ENCODE results near the gene ZBTB16.

The ZBTB16 gene

DNA sequence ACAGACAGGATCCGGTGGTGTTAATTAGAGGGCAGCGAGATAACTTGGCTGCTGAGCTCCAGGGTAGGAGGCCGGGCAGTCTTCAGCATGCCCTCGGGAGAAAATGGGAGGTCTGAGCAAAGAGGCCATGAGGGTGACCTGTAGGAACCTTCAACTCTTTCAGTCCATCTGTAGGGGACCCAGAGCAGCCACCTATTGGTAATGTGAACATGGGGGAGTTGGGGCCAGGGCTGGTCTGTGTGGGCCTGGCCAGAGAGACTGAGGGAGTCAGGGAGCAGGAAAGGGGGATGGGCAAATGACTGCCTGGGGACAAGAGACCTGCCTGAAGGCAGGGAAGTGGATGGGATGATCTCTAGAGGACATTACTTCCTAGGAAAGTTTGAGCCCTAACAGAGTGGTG is 135.6 kb downstream of the ZBTB16 start:
- Mint-ChIP-seq H3K27me3 (no peaks in the 10 kb centered on the region), H3K36me3 (no peaks in the 10 kb centered on the region), H3K27ac (no peak overlapping the region), H3K4me1 (ENCODE audit: low read depth) (peaks cover 22% of the 10 kb centered on the region), H3K9me3 (ENCODE audit: low read depth) (no peaks in the 10 kb centered on the region), H3K4me3 (no peak overlapping the region)

DNA sequence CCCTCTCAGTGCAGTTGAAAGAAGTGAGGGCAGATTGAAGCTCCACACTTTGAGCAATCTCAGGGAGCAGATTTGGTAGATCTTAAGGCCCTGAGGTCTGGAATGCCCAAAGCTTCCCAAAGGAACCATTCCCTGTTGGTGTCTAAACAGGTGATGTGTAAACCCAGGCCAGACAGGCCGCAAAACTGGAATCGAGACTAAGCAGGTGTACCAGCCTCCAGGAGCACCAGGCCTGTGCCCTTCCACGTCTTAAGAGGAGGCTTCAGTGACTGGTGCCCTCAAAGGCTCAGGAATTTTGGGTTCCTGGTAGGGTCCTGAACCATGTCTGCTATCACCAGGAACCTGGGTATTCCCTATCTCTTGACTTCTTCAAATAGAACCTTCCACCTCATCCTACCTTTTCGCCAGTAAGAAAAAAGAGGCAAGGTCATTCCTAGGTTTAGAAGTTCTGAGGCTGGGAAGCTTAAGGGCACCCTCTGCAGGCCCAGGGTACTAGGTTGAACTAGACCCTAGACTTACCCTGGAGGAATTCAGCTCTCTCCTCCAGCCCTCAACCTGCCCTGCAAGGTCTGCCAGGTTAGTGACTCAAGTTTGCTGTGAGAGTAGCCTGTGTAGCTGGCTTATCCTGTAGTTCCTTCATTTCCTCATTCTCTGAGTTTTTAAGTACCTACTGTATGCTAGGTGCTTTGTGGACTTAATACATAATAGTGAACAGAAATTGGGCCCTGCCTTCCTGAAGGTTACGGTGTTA is 136.6 kb downstream of the ZBTB16 start:
- Mint-ChIP-seq H3K36me3 (no peaks in the 10 kb centered on the region), H3K27me3 (no peaks in the 10 kb centered on the region), H3K4me3 (no peak overlapping the region), H3K9me3 (ENCODE audit: low read depth) (no peaks in the 10 kb centered on the region), H3K27ac (no peak overlapping the region), H3K4me1 (ENCODE audit: low read depth) (peaks cover 22% of the 10 kb centered on the region)

DNA sequence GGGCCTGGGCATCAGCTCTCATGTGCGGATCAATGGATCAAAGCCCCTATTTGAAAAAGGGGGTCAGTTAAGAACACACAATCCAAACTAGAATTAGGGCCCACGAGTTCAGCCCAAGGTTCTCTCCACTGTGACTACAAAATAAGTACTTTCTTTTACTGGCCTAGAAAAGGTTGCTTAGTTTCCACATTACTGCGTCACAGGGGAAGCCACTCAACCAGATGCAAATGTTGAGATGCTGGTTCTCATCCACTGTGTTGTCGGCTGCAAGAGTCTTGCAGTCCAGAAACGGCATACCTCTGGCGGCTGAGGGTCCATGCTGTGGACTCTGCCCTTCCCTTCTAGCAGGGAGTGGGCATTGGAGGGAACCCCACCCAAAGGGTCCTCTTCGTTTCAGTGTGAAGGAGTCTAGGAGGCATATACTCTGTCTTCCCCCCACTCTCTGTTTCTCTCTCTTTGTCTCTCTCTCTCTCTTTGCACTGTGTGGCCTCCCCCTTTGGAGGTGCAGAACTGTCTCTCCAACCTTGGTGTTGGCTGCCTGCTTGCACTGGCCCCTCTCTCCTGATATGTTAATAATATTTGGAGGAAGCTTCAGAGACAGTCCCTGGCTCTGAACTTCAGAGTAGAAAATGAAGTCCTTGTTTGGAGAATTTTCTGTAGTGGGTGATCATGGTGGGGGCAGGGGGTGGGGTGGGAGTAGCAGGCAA is 137.6 kb downstream of the ZBTB16 start:
- no peaks in the 10 kb centered on the region for H3K9me3 Mint-ChIP-seq (ENCODE audit: low read depth)
- H3K27me3 Mint-ChIP-seq, result no peaks in the 10 kb centered on the region
- H3K36me3 Mint-ChIP-seq, result no peaks in the 10 kb centered on the region
- H3K4me3 Mint-ChIP-seq, result no peak overlapping the region
- H3K4me1 Mint-ChIP-seq (ENCODE audit: low read depth), result peaks cover 21% of the 10 kb centered on the region
- no peak overlapping the region for H3K27ac Mint-ChIP-seq

DNA sequence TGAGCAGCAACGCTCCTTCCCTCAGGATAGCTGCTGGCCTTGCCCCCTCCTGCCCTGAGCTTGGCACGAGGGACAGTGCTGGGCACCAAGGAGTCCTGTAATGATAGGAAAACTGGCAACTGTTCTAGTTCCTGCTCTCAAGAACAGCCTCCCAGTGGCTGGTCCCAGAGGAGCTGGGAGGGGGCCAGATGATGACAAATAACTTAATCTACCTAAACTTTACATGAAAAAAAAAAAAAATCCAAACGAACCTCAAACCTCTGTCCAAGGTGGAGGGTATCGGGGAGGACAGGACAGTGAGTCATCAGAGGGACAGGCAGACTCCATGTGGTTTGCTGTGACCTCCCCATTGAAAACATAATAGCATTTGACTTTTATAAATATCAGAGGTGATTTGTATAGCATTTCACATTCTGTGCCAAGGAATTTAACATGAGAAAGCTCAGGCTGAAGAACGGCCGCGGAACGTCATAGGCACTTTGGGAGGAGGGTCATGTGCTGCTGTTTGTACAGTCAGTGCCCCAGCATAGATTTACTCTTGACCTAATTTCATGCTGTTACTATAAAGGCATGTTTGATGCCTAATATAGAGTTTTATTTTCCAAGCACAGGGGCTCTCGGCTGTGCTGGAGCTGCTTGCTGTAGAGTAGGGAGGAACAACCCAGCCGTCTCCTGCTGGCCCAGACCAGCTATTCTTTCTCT is 138.4 kb downstream of the ZBTB16 start:
- no peak overlapping the region for H3K4me3 Mint-ChIP-seq

DNA sequence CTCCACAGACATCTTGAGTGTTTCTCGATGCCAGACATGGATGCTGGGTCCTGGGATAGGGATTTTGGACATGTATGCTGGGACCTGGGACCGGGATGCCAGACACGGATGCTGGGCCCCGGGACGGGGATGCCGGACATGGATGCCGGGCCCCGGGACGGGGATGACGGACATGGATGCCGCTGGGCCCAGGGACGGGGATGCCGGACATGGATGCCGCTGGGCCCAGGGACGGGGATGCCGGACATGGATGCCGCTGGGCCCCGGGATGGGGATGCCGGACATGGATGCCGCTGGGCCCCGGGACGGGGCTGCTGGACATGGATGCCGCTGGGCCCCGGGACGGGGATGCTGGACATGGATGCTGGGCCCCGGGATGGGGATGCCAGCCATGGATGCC is 139.5 kb downstream of the ZBTB16 start:
- Mint-ChIP-seq H3K4me3 (no peak overlapping the region), H3K9me3 (ENCODE audit: low read depth) (no peaks in the 10 kb centered on the region), H3K4me1 (ENCODE audit: low read depth) (peaks cover 8% of the 10 kb centered on the region), H3K36me3 (no peaks in the 10 kb centered on the region), H3K27me3 (no peaks in the 10 kb centered on the region), H3K27ac (no peak overlapping the region)

More for the DNA sequence above, 138.4 kb downstream of the ZBTB16 start:
- no peaks in the 10 kb centered on the region for H3K36me3 Mint-ChIP-seq
- no peak overlapping the region for H3K27ac Mint-ChIP-seq
- H3K27me3 Mint-ChIP-seq, result no peaks in the 10 kb centered on the region
- H3K4me1 Mint-ChIP-seq (ENCODE audit: low read depth), result peaks cover 17% of the 10 kb centered on the region
- no peaks in the 10 kb centered on the region for H3K9me3 Mint-ChIP-seq (ENCODE audit: low read depth)

DNA sequence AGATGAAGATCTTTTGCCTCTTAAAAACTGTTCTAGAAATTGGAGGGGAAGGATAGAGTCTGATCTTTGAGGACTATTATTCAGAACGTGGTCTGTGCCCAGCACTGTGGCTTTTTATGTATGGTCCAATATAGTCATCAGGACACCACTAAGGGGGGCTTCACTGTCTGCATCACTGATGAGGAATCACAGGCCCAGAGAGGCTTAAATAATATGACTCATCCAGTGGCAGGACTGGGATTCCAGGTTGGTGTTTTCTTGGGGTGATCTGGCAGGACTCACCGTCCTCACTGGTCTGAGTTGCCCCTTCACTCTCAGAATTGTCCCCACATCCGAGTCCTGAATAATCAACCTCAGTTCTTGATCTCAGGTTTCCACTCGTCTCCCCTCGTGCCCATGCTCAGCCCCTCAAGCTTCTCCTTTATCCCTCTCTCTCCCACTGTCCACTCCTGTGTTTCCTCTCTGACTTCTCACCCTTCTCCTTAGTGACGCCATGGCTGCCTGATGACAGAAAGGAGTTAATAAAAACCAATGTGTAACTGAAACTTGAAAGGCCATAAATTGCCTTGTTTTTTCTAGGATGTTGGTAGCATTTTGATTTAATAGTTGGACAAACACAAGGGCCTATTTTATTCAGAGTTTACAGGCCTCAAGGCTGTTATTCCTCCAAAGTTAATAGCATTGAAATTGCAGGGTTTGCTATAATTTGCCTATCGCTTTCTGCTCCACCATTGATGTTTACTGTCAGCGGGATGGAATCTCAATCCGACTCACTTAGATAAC is 141.0 kb downstream of the ZBTB16 start:
- Mint-ChIP-seq H3K9me3 (ENCODE audit: low read depth) (no peaks in the 10 kb centered on the region), H3K4me1 (ENCODE audit: low read depth) (peaks cover 2% of the 10 kb centered on the region), H3K27me3 (no peaks in the 10 kb centered on the region), H3K27ac (no peak overlapping the region), H3K4me3 (no peak overlapping the region), H3K36me3 (peaks cover 2% of the 10 kb centered on the region)

DNA sequence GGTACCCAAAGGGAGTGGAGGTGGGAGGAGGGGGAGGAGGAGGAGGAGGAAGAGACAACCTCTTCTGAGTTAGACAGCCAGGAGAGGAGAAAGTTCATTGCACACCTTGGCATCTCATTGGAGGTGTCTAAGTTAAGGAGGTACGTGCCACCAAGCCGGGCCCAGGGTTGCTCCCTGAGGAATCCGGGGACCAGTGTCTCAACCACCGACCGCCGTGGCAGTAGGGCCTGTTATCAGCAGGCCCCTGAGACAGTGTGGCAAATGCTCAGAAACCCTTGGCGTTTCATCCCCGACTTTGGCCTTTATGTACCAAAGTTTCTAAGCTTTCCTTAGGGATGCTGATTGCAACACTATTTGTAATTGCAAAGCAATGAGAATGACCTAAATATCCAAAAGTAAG is 141.7 kb downstream of the ZBTB16 start:
- Mint-ChIP-seq H3K27me3 (no peaks in the 10 kb centered on the region), H3K4me3 (no peak overlapping the region), H3K27ac (no peak overlapping the region), H3K4me1 (ENCODE audit: low read depth) (peaks cover 2% of the 10 kb centered on the region), H3K9me3 (ENCODE audit: low read depth) (no peaks in the 10 kb centered on the region), H3K36me3 (peaks cover 2% of the 10 kb centered on the region)

DNA sequence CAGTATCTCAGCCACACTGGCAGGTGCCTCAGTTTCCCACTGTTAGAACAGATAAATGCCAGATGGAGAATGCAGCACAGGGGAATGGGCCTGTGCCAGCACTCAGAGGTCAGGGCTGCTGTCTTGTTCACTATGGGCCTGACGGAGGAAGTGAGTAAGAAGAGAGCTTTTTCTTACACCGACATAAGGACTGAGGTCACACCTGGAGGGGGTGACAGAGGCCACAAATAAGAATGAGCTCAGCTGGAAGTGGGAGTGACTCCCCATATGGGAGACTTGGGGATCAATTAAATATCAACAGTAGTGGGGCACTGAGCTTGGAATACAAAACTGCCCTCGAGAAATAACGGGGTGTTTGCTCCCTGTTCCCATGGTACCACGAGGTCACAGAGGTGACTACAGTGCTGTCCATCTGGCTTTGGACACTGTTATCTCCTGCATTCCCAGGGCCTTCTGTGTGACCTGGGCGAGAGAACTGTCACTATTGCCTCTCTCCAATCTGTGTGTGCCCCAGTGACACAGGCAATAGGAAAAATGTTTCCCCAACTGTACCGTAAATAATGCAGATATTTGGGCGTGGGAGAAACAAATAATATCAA is 142.6 kb downstream of the ZBTB16 start:
- no peaks in the 10 kb centered on the region for H3K27me3 Mint-ChIP-seq
- H3K4me3 Mint-ChIP-seq, result no peak overlapping the region
- H3K4me1 Mint-ChIP-seq (ENCODE audit: low read depth), result peaks cover 2% of the 10 kb centered on the region
- H3K27ac Mint-ChIP-seq, result no peak overlapping the region
- H3K36me3 Mint-ChIP-seq, result peaks cover 2% of the 10 kb centered on the region
- no peaks in the 10 kb centered on the region for H3K9me3 Mint-ChIP-seq (ENCODE audit: low read depth)

DNA sequence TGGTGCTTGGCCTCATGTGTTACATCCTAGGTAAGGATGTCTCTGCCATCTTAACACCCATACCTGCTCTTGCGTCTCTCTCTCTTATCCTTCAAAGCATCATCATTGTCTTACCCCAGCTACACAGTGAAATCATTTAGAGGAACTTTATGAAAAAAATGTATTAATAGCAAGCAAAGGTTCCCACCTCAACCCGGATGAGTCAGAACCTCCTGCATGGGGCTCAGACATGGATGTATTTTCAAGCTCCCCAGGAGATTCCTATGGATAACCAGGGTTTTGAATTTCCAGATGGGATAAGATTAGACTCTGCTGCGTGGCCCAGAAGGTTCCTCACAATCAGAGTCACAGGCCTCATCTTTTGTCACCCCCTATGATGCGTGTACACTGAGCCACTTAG is 147.6 kb downstream of the ZBTB16 start:
- Mint-ChIP-seq H3K9me3 (ENCODE audit: low read depth) (no peaks in the 10 kb centered on the region), H3K4me1 (ENCODE audit: low read depth) (peaks cover 22% of the 10 kb centered on the region), H3K4me3 (no peak overlapping the region), H3K36me3 (peaks cover 2% of the 10 kb centered on the region), H3K27me3 (no peaks in the 10 kb centered on the region), H3K27ac (no peak overlapping the region)

DNA sequence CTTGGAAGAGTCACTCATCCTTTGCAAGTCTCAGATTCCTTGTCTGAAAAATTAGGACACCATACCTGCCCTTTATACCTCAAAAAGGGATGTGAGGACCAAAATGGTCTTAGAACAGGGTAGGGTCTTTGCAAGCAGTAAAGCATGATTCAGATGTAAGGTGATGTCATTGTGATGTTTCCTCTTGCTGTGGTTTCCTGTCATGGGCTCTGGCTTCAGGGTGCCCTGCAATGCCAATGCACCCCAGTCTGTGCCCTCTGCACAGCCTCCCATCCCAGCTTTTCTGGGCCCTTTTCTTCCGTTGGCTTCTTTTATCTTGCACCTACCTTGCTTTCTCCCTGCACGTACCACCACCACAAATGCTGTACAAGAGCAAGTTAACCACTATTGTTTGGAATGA is 148.9 kb downstream of the ZBTB16 start:
- H3K9me3 Mint-ChIP-seq (ENCODE audit: low read depth), result no peaks in the 10 kb centered on the region
- no peak overlapping the region for H3K27ac Mint-ChIP-seq
- peaks cover 22% of the 10 kb centered on the region for H3K4me1 Mint-ChIP-seq (ENCODE audit: low read depth)
- H3K36me3 Mint-ChIP-seq, result peaks cover 2% of the 10 kb centered on the region
- no peaks in the 10 kb centered on the region for H3K27me3 Mint-ChIP-seq
- H3K4me3 Mint-ChIP-seq, result no peak overlapping the region

DNA sequence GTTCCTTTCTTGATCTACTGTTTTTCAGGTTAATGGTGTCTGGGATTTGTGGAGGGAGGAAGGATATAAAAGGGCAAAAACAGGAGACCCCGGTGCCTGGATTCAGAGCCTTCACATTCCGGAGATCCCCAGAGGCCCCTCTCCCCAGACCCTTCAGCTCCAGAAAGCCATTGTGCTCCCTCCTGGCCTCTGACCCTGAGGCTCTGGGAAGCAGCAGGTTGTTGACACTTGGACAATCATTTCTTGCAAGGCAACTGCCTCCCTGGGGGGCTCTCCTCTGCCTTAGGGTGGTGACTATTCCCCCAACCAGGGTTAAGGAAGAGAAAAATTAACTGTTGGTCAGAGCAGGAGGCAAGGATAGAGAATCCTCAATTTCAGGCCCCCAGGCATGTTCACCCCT is 149.8 kb downstream of the ZBTB16 start:
- peaks cover 2% of the 10 kb centered on the region for H3K36me3 Mint-ChIP-seq
- H3K27ac Mint-ChIP-seq, result no peak overlapping the region
- H3K4me1 Mint-ChIP-seq (ENCODE audit: low read depth), result peaks cover 22% of the 10 kb centered on the region
- no peaks in the 10 kb centered on the region for H3K27me3 Mint-ChIP-seq
- no peak overlapping the region for H3K4me3 Mint-ChIP-seq
- H3K9me3 Mint-ChIP-seq (ENCODE audit: low read depth), result no peaks in the 10 kb centered on the region

DNA sequence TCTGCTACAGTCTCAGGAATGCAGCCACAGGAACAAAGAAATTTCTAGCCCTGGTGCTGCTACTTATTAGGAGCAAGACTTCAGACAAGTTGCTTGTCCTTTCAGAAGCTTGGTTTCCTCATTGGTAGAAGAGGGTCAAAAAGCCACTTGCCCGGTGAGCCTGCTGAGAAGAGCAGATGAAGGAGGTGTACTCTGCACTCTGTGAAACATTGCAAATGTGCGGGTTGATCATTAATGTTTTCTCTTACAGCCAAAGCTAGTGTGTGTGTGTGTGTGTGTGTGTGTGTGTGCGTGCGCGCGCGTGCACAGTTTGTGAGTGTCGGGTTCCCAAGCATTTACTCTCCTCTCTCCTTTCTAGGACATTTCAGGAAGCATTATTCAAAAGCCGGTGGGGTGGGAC is 150.4 kb downstream of the ZBTB16 start:
- Mint-ChIP-seq H3K4me1 (ENCODE audit: low read depth) (peaks cover 22% of the 10 kb centered on the region), H3K27me3 (no peaks in the 10 kb centered on the region), H3K27ac (no peak overlapping the region)

DNA sequence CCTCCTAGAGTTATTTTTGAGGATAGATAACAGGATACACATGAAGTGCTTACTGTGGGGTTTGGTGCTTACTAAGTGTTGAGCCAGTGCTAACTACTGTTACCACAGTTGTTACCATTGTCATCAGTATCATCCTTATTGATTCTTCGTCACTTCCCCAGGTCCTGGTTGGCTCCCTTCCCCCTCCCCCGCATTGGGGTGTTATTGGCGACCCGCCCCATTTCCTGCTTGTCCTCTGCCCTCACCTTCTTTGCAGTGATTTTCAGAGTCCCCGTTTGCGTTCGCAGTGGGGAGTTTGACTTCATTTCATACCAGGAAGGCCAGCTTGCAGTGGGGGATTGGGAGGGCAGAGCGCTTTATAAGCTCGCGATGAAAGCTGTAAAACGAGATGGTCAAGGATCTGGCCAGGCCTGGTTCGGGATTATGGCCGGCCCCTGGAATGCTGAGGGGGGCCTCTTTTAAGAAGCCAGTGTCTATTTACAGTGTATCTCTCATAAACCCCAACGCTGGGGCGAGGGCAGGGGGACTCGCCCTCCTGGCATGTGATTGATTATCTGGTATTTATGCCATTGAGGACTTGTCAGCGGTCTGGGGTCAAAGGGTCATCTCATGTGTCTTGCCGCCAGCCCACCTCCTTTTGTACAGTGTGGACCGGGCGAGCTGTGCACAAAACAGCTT is 152.1 kb downstream of the ZBTB16 start:
- Mint-ChIP-seq H3K4me1 (ENCODE audit: low read depth) (peaks cover 31% of the 10 kb centered on the region), H3K27me3 (no peaks in the 10 kb centered on the region), H3K27ac (no peak overlapping the region), H3K36me3 (no peaks in the 10 kb centered on the region), H3K4me3 (no peak overlapping the region), H3K9me3 (ENCODE audit: low read depth) (no peaks in the 10 kb centered on the region)

More for the DNA sequence above, 150.4 kb downstream of the ZBTB16 start:
- H3K9me3 Mint-ChIP-seq (ENCODE audit: low read depth), result no peaks in the 10 kb centered on the region
- H3K4me3 Mint-ChIP-seq, result no peak overlapping the region
- no peaks in the 10 kb centered on the region for H3K36me3 Mint-ChIP-seq

DNA sequence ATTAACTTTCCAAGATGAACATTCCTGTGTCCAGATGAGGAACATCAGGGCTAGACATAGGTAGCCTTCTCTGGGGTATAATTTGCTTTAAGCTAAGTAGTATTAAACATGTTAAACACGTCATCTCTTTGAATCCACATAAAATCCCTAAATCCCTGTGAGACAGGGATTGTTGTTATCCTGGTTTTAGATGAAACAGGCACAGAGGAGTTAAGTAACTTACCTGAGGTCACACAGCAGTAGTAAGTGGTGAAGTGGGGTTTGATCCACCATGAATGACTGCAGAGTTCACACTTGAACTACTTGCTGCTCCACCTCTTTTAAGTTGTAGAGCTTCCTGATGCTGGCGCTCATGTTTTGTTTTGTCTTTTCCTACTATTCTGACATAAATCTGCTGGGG is 154.1 kb downstream of the ZBTB16 start:
- H3K9me3 Mint-ChIP-seq (ENCODE audit: low read depth), result no peaks in the 10 kb centered on the region
- no peak overlapping the region for H3K4me3 Mint-ChIP-seq
- H3K27me3 Mint-ChIP-seq, result no peaks in the 10 kb centered on the region
- H3K4me1 Mint-ChIP-seq (ENCODE audit: low read depth), result peaks cover 29% of the 10 kb centered on the region
- no peaks in the 10 kb centered on the region for H3K36me3 Mint-ChIP-seq
- H3K27ac Mint-ChIP-seq, result no peak overlapping the region
